HG02970 (cell line): Measurements from ENCODE around the gene CD200R1.
"Not testable (repeated sequence)": the region's sequence is repeated elsewhere in the genome, so short reads cannot be mapped to it uniquely, and the experiment has no call there.

ENCODE experiments used
- ATAC-seq: cut with Tn5 transposase; IDR thresholded peaks from one replicate; pipeline ENCODE4 v1.9.1; 2021; ENCODE audit warnings: mild to moderate bottlenecking, moderate library complexity, moderate number of reproducible peaks; ENCODE audit not compliant: unreplicated experiment, low FRiP score

Gene CD200R1

DNA sequence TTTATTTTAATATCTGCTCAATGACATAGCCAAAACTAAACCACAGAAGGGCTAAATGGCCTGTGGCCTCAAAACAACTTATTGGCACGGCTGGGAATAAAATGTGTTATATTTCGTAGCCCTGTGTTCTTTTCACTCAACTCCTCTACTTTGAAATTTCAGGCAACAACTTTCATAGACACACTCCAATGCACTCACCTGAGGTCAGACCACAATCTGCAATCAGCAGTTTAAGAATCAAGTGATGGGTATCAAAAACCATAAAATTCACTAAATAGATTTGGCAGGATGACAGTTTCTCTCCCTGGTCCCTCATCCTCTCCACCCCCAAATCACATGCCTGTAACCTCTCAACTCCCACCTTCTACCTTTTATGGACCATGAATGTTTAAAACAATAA lies 2.0 kb upstream of the CD200R1 start:
- no peak for ATAC-seq

DNA sequence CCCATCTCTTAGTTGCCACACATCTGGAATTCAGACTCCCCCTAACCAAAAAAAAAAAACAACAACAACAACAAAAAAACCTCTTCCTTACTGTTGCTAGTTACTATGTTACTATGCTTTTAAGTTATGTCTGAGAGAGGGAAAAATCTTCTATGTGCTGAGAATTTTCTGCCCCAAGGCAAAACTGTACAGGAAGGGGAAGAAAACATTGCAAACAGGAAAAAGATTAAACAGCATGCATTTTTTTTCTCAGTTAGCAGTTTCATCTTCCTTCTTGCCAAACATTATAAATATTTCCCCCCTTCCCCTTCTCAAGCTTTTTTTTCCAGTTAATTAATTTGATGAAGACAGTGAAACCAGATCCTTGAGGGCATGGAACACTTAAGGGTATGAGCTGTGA lies 1.1 kb upstream of the CD200R1 start:
- ATAC-seq, result no peak

DNA sequence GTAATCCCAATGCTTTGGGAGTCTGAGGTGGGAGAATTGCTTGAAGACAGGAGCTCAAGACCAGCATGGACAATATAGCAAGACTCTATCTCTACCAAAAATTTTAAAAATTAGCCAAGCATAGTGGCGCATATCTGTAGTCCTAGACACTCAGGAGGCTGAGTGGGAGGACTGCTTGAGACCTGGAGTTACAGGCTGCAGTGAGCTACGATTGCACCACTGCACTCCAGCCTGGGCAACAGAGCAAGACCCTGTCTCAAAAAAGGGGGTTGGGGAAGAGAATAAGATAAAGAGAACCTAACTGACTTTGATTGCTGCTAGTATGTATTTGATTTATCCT lies 755 bp downstream of the CD200R1 start:
- ATAC-seq, result no peak

DNA sequence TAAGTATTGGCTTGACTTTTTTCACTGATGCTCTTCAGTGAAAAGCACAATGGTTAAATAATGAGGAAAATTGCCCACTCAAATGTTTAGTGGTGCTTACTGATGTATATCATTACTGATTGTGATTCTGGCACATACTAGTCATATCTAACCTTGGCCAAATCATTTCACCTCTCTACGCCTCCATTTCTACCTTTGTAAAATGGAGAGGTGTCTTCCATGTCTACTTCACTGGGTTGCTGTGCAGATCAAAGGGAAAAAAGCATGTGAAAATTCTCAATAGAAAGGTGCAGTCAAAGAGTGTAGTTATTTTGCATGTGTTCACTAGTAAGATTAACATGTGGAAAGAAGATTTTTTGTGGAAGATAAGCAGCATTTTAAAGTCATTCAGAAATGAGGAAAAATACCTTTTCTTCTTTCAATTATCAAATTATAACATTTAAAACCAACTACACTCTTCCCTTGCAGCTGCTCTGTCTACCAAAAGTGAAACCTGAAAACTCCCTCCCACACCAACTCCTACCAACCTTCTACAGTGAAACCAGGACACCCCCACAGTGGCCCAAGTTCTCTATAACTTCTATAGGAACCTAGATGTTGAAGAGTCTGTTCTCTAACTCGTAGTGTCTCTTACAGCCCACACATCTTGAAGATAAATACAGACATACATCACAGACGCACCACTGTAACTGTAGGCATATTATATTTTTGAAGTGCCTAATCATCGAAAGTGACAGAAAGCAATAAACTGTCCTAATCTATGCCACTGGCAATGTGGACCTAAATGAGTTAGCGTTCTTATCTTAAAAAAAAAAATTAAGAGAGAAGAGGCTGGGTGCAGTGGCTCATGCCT lies 1.4 kb downstream of the CD200R1 start:
- ATAC-seq, result peak; percentile 66

DNA sequence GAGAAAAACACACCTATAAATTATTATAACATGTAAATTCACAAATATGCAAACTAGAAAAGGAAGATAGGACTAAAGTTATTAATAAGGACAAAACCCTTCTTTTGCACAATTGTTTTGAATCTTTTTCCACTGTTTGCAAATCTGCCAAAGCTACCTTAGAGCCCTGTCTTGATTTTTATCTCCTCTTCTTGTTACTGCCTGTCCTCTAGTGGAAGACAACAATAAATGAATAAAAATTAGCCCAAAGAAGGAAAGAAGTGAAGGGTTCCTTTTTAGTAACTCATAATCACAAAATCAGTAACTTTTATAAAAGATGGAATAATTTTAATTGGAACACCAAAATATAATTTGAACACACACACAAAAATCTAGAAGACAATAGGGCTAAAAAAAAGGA lies 2.7 kb downstream of the CD200R1 start:
- ATAC-seq, result no peak

DNA sequence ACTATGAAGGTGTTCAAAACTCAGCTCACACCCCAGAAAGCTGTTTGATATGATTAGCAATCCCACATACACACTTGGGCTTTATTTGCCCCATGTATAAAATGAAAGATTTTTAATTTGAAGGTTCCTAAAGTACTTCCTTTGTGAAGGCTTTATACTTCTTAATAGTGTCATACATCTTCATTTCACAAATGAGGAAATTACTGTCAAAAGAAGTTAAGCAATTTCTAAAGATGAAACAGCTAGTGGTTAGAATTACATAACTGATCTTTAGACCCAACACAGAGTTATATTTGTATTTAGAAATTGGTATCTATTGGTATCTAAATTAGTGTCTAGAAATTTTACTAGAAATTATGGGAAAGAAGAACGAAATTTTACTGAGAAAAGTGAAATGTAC lies 7.1 kb downstream of the CD200R1 start:
- ATAC-seq, result no peak

DNA sequence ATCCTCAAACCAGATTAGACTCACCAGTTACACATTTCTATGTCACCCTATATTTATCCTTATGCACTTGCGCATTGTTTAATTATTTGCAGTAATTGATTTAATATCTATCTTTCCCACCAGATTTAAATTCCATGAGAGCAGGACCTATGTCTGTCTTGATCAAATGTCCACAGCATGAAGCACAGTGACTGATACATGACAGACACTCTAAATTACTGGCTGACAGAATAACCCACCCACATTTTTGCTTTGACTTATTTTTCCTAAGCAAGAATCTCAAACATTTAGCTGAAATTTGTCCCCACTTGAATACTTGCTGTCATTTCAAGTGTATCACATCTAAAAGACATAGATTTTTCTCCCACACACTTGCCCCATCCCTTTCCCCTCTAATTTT lies 7.5 kb downstream of the CD200R1 start:
- ATAC-seq, result no peak

DNA sequence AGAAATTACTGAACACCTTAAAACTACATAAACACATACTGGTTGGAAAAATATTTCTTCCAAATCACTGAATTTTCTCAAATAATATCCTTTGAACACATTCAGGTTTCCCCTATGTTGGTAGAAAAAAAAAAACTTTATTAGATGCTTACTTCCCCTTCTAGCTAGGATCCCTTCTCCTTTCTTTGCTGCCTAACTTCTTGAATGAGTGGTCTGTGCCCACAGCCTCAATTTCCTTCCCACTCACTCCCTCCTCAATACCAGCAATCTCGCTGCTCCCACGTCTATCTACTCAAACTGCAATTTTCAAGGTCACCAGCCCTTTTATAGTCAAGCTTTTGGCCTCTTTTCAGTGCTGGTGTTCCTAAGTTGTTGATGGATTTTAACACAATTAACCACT lies 8.3 kb downstream of the CD200R1 start:
- no peak for ATAC-seq

DNA sequence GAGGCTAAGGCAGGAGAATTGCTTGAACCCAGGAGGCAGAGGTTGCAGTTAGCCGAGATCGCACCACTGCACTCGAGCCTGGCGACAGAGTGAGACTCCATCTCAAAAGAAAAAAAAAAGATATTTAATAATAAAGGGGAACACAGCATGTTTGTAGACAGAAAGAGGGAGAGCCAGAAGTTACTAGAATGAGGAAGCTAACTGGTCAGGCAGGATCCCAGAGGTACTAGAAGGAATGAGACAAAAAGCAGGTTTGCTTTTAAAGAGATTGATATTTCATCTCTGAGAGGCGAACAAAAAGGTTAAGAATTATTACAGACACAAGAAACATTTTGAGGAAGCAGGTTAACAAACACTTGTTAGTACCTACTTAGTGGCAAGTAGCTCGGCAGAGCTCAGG lies 9.2 kb downstream of the CD200R1 start:
- ATAC-seq, result no peak

DNA sequence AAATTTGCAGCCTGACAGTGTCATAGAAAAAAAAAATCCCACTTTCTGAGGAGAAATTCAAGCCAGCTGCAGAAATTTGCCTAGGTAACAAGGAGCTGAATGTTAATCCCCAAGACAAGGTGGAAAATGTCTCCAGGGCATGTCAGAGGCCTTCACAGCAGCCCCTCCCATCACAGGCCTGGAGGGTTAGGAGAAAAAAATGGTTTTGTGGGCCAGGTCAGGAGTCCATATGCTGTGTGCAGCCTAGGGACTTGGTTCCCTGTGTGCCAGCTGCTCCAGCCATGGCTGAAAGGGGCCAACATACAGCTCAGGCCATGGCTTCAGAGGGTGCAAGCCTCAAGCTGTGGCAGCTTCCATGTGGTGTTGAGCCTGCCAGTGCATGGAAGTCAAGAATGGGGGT lies 11.2 kb downstream of the CD200R1 start:
- ATAC-seq, result no peak

DNA sequence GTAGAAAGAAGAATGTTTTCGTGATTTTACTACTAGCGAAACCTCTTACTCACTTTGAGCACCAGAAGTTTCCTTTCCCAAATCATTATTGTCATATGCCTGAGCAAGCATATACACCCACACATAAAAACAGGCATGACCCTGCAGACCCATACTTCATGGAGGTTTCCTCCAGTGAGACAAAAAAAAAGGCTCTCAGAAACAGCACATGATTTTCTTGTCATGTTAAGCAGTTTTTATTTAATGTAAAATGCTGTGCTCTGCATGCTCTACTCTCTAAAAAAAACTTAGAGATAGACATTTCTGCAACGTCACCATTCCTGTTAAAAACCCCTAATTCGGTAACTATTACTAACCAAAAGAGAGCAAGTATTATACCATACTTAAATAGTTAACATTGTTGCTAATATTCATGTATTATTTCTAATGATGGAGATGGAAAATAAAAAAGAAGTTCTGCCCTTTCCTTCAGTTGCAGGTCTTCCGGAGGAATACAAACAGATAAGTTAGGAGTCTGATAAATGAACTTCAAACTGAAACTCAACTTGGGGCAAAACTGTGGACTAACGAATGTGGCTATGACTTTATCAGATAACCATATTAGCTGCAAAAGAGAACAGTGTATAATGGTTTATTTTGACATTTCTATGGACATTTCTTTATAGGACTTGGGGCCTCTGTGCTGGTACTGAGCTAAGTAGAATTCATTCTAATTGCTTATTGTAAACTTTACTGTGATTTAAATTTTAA lies 15.9 kb downstream of the CD200R1 start:
- no peak for ATAC-seq

DNA sequence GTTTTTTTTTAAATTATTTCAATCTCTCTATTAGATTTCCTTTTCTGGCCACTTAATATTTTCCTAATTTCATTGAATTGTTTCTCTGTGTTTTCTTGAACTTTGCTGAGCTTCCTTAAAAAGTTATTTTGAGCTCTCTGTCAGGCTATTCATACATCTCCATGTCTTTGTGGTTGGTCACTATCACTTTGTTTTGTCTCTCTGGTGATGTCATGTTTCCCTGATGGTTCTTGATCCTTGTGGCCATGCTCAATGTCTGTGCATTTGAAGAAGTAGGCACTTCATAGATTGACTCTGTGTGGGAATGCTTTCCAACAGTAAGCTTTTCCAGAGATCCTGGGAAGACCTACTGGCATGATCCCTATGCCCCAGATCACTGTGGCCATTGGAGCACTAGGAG lies 18.6 kb downstream of the CD200R1 start:
- ATAC-seq, result no peak

DNA sequence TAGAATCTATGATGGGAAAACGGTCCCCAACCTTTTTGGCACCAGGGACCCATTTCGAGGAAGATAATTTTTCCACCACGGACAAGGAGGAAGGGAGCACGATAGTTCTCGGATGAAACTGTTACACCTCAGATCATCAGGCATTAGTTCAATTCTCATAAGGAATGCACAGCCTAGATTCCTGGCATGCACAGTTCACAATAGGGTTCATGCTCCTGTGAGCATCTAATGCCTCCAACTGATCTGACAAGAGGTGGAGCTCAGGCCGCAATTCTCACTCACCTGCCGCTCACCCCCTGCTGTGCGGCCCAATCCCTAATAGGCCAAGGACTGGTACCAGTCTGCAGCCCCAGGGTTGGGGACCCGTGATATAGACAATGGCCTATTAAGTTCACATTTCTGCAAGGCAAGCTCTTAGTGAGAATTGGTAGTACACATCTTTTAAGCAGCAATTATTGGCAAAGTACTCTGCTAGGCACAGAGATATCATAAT lies 26.5 kb downstream of the CD200R1 start:
- ATAC-seq, result no peak

DNA sequence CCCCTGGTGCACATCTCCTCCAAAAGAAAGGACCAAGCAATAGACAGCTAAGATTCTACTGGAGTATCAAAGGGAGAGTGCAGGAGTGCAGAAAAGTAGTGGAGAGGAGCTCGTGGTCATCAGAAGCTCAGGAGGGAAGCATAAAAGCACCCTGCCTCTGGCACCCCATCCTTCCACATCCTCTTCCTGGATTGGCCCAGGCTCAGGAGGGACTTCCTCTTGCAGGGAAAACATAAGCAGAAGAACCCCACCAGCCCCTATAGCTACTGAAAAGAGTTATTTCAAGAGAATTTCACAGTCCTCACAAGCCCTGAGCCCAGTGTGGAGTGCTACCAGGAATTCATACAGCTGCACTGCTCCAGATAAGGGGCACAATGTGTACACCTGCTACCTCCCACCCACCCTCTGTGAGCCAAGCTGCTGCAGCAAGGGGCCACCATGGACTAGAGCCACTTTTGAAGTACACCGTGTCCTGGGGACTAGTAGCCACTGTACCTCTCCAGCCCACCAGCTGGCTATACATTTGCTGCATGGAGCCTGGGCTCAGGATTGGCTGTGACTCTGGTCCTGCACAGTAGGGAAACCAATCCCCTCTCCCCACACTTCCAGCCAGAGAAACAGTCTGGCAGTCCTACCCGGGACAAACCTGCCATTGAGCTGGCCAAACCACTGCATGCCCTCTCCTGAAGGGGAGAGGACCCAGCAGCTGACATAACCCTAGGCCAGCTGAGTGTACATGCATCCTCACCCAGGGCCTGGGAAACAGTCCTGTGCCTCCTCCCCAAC lies 43.0 kb downstream of the CD200R1 start:
- ATAC-seq, result no peak

DNA sequence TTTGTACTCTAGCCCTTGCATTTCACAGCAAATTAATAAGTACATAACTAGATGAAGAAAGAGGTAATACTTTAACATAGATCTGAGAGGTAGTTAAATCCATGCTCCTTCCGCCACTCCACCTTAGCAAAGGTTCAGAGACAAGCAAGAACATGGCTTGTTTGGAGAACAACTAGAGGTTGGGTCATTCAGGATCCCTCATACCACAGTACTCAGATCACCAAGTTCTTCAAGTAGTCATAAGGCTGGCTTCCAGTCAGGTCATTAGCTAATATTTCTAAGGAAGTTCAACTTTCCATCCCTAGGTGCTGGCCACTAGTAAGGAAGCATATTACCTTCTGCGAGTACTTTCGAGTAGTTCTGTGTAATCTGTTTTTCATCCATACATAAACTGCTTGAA lies 44.1 kb downstream of the CD200R1 start:
- no peak for ATAC-seq

DNA sequence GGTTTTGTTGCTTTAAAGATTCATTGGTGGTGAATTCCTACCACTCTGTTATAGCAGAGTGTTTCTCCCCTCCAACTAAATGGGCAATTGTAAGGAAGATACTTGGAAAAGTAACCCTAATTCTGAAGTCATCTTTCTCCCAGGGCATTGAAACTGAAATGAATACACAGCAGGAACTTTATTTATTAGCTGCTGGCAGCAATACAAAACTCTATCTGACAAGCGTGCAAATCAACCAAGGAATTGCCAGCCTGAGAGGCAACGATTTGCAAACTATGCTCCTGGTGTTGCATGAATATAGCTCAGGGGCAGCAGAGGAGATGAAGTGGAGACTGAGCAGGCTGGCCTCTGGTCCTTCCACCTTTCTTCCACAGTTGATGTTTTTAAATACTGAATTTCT lies 48.9 kb downstream of the CD200R1 start:
- no peak for ATAC-seq

DNA sequence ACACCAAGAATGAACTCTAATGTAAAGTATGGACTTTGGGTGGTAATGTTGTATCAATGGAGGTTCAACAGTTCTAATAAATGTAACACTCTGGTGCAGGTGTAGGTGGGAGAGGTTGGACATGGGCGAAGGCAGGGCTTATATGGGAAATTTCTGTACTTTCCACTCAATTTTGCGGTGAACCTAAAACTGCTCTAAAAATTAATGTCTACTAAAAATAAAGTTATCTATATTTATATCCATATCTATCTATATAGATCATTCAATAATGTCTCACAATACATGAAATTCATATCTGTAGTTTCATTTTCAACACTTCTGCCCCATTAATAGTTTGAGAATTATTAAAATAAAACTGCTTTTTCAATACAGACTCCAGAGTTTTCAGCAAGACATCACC lies 49.3 kb downstream of the CD200R1 start:
- ATAC-seq, result no peak

DNA sequence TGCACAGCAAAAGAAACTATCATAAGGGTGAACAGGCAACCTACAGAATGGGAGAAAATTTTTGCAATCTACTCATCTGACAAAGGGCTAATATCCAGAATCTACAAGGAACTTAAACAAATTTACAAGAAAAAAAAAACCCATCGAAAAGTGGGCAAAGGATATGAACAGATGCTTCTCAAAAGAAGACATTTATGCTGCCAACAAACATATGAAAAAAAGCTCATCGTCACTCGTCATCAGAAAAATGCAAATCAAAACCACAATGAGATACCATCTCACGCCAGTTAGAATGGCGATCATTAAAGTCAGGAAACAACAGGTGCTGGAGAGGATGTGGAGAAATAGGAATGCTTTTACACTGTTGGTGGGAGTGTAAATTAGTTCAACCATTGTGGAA lies 55.4 kb downstream of the CD200R1 start:
- ATAC-seq, result not testable (repeated sequence)

DNA sequence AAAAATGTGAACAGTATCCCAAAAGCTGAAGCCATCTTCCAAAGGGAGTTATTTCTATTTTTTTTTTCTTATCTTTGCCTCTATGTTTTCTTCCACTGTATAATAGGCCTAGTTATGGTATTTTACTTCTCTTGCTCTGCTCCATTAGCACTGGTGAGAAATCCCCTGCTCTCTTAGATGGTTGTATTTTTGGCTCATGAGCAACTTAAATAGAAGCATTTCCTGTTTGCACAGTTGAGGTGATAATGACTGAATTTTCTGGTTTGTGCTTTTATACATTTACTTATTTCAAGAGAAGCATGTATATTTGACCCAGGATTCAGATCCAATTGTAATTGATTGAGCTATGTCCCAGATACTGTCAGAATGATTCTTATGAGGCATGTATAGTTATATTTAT lies 66.7 kb downstream of the CD200R1 start:
- no peak for ATAC-seq

DNA sequence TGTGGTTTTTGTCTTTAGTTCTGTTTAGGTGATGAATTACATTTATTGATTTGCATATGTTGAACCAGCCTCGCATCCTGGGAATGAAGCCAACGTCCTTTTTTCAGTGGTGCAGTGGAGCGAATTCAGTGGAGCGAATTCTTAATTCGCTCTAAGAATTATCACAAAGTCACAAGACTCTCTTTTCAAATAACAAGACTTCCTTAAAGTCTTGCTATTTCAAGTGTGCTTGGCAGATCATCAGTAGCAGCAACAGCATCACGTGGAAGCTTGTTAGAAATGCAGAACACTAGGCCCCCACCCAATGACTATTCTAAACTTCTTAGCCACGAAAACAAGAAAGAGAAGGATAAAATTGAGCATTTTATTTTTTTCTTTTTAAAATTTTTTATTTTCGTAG lies 70.1 kb downstream of the CD200R1 start:
- ATAC-seq, result no peak

DNA sequence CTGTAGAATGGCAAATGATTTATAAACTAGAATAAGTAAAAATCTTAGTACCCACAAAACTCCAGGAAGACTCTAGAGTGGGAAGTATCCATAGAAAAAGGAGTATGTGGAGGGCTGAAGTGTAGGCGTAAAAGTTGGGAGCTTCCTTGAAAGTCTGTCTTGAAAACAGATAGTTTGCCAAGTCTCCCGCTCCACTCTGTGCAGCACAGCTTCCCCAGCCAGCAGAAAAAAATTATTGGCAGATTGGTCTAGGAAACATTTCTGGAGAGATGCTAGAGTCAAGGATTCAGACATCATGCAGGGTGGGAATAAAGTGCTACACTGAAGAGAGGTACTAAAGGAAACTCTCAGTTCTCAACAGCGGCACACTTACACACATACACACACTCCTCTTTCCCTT lies 74.8 kb downstream of the CD200R1 start:
- no peak for ATAC-seq
